GM12872 (cell line): ENCODE measurements around the gene CCDC167.

ENCODE experiments used
- TF ChIP-seq, protein P1 (sequence below): IDR thresholded peaks from 3 replicates; pipeline ENCODE4 v1.5.1; 2011; ENCODE audit warnings: low read depth, mild to moderate bottlenecking, low read length, moderate library complexity; ENCODE audit not compliant: insufficient read depth

CCDC167 gene

DNA sequence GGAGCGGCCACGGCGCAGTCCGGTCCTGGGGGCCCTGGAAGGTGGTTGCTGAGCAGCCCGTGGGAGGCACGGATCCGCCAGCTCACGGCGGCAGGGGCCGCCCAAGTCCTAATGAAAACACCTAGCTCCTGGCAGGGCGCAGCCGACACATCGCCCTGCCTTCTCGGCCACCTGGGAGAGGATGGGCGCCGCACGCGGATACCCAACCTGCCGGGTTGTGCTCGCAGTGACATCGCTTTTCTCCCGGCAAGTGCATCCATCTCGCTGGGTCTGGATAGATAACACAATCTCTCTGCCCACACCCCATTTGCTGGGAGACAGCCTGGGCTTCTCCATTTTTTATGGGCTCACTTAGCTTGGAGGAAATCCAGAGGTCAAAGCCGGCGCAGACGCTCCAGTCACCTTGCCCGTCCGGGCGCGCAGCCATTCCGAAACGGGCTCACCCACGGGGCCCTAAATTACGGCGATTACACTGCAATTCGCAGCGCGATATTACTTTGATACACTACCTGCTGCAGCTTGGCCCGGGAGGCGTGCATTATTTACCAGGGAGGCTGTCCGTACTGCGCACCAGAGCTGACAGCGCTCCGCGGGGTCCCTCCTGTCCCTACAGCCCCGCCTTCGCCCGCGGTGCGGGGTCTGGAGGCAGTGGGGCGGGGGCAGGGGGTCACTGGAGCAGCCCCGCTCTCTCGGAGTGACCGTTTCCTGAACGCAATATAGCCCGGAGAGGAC is 36.2 kb upstream of the CCDC167 start:
- TF ChIP-seq, protein P1, sequence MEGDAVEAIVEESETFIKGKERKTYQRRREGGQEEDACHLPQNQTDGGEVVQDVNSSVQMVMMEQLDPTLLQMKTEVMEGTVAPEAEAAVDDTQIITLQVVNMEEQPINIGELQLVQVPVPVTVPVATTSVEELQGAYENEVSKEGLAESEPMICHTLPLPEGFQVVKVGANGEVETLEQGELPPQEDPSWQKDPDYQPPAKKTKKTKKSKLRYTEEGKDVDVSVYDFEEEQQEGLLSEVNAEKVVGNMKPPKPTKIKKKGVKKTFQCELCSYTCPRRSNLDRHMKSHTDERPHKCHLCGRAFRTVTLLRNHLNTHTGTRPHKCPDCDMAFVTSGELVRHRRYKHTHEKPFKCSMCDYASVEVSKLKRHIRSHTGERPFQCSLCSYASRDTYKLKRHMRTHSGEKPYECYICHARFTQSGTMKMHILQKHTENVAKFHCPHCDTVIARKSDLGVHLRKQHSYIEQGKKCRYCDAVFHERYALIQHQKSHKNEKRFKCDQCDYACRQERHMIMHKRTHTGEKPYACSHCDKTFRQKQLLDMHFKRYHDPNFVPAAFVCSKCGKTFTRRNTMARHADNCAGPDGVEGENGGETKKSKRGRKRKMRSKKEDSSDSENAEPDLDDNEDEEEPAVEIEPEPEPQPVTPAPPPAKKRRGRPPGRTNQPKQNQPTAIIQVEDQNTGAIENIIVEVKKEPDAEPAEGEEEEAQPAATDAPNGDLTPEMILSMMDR = peak; percentile 66

DNA sequence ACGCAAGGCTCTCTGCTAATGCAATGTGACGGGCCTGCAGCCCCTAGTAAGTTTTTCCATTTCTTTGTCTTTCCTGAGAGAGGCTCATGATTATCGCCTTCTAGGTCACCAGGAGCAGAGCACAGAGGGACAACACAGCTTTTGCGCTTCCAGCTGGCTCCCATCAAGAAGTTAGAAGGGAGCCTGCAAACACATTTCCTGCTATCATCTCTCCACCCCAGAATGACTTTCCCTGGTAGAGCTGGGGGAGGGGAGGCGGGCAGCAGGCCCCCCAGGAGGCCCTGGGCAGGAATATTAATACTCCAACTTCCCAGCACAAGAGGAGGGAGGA is 35.7 kb upstream of the CCDC167 start:
- TF ChIP-seq, protein P1 = no peak

DNA sequence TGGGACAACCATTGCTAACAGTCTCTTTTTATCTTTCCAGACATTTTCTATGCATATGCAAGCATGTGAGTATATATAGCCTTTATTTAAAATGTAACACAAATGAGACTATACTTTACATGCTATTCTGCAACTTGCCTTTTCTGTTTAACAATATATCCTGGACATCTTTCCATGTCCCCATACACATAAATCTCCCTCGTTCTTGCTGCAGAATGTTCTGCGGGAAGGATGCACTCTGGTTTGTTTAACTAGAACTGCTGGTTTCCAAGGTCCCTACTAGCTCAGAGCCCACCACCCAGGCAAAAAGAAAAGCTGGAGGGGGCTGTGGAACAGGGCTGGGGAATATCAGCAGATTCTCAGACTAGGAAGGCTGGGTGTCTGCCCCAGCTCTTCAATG is 35.2 kb upstream of the CCDC167 start:
- TF ChIP-seq, protein P1 = no peak

DNA sequence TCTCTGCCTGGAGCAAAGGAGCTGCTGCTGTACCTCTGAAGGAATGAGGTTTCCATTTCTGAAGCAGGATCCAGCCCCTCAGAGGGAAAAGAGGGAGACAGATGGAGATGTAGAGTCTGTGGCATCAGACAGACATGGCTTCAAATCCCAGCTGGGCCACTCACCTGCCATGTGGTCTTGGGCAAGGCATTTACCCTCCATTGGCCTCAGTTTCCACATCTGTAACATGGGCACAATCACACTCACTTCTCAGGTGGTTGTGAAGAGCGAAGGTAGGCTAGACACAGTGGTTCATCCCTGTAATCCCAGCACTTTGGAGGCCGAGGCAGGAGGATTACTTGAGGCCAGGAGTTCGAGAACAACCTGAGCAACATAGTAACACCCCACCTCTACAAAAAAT is 32.4 kb upstream of the CCDC167 start:
- TF ChIP-seq, protein P1 = no peak

DNA sequence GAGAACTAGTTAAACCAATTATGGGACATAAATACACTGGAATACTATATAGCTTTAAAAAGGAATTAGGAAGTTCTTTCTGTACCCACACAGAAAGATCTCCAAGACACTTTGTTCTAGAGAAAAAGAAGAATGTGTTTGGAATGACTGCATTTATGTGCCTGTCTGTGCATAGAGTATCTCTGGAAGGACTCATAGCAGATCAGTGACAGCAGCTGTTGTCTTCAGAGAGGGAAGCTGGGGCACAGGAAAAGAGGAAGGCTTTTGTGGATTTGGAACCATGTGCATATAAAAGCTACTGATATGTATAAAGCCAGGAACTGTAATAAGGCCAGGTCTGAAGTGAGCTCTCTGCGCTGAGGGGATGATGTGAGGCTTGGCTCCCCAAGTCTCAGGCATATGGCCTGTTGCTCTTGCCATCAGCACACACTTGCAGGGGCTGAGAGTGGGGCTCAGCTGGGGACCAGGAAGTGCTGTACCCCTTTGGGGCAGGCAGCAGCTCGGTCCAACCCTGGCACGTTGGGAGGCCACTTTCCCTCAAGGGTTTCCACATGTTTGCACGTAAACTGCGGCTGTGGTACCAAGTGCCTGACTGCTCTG is 31.8 kb upstream of the CCDC167 start:
- TF ChIP-seq, protein P1 = no peak

DNA sequence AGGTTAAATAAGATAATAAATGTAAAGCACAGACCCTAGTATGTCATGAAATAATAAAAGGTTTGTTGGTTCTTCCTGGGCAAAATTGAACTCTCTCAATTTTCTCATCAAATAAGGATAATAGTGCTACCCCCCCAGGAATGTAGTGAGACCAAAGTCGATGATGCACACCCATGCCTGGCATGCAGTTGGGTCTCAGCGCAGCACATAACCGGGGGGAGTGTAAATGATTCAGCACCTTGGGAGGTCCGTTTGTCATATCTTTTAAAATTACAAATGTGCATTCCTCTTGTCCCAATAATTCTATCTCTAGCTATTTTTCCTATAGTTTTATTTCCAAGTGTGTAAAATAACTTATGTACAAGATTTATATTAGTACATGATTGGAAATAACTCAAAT is 31.3 kb upstream of the CCDC167 start:
- TF ChIP-seq, protein P1 = no peak

DNA sequence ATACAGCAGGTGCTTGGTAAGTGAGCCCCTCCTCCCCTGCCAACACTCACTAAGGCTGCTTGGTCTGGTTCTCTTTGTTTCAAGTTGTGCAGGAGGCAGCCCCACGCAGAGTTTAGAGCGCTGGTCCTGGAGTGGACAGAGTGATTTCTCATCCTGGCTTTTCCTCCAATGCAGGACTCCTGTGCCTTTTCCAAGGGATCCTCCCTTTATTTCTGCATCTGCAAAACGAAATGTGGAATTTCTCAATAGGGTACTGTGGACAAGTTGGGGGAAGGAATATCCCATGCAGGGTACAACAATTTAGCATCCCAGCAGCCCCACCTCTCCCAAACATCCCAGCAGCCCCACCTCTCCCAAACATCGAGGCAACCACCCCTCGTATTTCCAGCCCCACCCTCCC is 30.6 kb upstream of the CCDC167 start:
- TF ChIP-seq, protein P1 = no peak

DNA sequence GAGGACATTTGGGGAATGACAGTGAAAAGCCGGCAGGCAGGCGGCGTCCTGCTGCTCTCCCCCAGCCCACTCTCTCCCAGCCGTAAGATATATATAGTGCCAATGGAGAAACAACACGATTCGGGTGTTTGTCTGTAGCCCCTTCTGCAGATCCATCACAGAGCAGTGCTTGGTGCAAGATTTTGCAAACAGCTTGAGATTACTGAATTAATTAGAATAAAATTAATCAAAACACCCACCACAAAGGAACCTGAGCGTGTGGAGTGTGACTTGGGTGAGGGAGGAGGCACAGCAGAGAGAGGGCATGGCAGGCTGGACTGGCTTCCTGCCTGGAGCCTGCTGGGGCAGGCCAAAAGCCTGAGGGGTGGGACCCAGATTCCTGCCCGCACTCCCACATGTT is 28.8 kb upstream of the CCDC167 start:
- TF ChIP-seq, protein P1 = no peak
